Measurements from ENCODE around the gene LRFN2. TPM values are rescaled to one million over a fixed set of nuclear protein-coding genes. Genes with fewer than 3 reads are reported as not detected.

Gene LRFN2
- total and polyA plus RNA-seq, 2 of the 8 experiments (the other 6 are each of a cell fraction or from before 2014, with no cell fraction given): 2.3 TPM

GRCh38 chr6:40344566-40345167 is 242.5 kb downstream of the LRFN2 start:
- Histone ChIP-seq H2AK5ac (ENCODE audit: low read depth, low read length) (no peak overlapping the region), H4K8ac (ENCODE audit: extremely low read depth, insufficient read depth, low read length) (no peak overlapping the region), H3K23ac (ENCODE audit: insufficient read length) (no peak overlapping the region), H3K79me1 (ENCODE audit: low read depth, low read length) (no peaks in the 10 kb centered on the region), H3K27me3 (replicated peaks in 1 of 4; ENCODE audit: control insufficient read depth in 3 of 4, extremely low read depth in 1 of 4, insufficient read depth in 3 of 4, low read length in 3 of 4) (no peaks in the 10 kb centered on the region), H3K9me3 (ENCODE audit: insufficient read depth in 2 of 2, low read depth in 1 of 2, low read length in 1 of 2) (no peaks in the 10 kb centered on the region), H3K4me3 (ENCODE audit: extremely low read depth in 1 of 4, insufficient read depth in 2 of 4, low read depth in 3 of 4, low read length in 4 of 4) (no peak overlapping the region), H4K20me1 (replicated peaks in 1 of 2; ENCODE audit: control insufficient read depth in 1 of 2, insufficient read depth in 2 of 2, low read length in 2 of 2) (no peaks in the 10 kb centered on the region), H3K4ac (replicated peaks; ENCODE audit: insufficient read length, low read depth, low read length) (no peak overlapping the region), H3K79me2 (ENCODE audit: control insufficient read depth in 1 of 2, insufficient read depth in 2 of 2, low read length in 2 of 2) (no peaks in the 10 kb centered on the region), H2AFZ (ENCODE audit: low read length) (no peak overlapping the region), H3K36me3 (ENCODE audit: control insufficient read depth in 2 of 4, insufficient read depth in 4 of 4, low read length in 3 of 4) (no peaks in the 10 kb centered on the region), H2BK20ac (ENCODE audit: low read length) (0 out of 2 replicates have a peak overlapping the region, but pooled peaks have one; percentile 15), H2BK5ac (ENCODE audit: low read depth, low read length) (peak overlapping the region; percentile 67; the same call in 1 of the 2 replicates), H2BK120ac (replicated peaks; ENCODE audit: low read depth, low read length) (no peak overlapping the region), H3K18ac (ENCODE audit: extremely low read depth, low read length) (peak overlapping the region; percentile 28; the same call in 1 of the 2 replicates), H3K56ac (replicated peaks; ENCODE audit: insufficient read length, low read depth, low read length) (no peak overlapping the region), H4K5ac (ENCODE audit: insufficient read length, low read depth, low read length) (no peak overlapping the region), H2BK15ac (ENCODE audit: low read length) (no peak overlapping the region), H3K4me1 (replicated peaks in 1 of 4; ENCODE audit: control insufficient read depth in 3 of 4, insufficient read depth in 4 of 4, low read length in 3 of 4) (peaks cover 9 to 49% (median 32%) of the 10 kb centered on the region in 4 experiments), H3K27ac (ENCODE audit: low read depth, low read length) (no peak overlapping the region), H3K23me2 (ENCODE audit: low read depth, low read length) (no peaks in the 10 kb centered on the region), H3K14ac (ENCODE audit: insufficient read length) (no peak overlapping the region), H3K9ac (replicated peaks in 1 of 4; ENCODE audit: extremely low read depth in 1 of 4, low read depth in 3 of 4, low read length in 3 of 4) (no peak overlapping the region), H3K4me2 (ENCODE audit: insufficient read depth in 1 of 2, low read depth in 2 of 2, low read length in 2 of 2) (no peak overlapping the region), H2BK12ac (ENCODE audit: low read depth, low read length) (peak overlapping the region; percentile 62; the same call in 1 of the 2 replicates), H4K91ac (replicated peaks; ENCODE audit: insufficient read length, low read length) (peak overlapping the region; percentile 4)
- CTCF ChIA-PET (ENCODE audit: partially characterized antibody): interaction anchor here (0.9 to 8.5 kb wide), 7 partner anchors 9 to 243 kb away, joined by 3 to 88 read pairs (median 4); partner anchors contain the start of gene LRFN2
- DNase-seq (ENCODE audit: low read depth in 1 of 2, low spot score in 2 of 2): peak in 1 of 2 experiments; percentile 43
- POLR2A ChIA-PET (ENCODE audit: partially characterized antibody): interaction anchor here (1.3 to 3.5 kb wide), 3 partner anchors 12 to 16 kb away, joined by 3 to 11 read pairs (median 3); no protein-coding TSS in a partner anchor
- 89% methylated on average over 6 of the region's 6 CpGs; no CpG with 5 or more reads in 1 of the 2 experiments for WGBS, 2 experiments (ENCODE audit: extremely low coverage in 1 of 2, insufficient coverage in 1 of 2, insufficient read length in 1 of 2, insufficient replicate concordance in 2 of 2, low coverage in 1 of 2, low lambda C conversion rate in 2 of 2, missing lambda C conversion rate in 1 of 2)
- FAIRE-seq: no peak
- TF ChIP-seq GTF2F1 (IDR thresholded peaks at IDR 0.05; ENCODE audit: borderline replicate concordance, low read depth, low read length) (no peak), TBP (IDR thresholded peaks at IDR 0.05; ENCODE audit: low read depth, low read length) (no peak), CHD1 (IDR thresholded peaks at IDR 0.05; ENCODE audit: low read depth, low read length) (no peak)

Measured in H1 (cell line).